Kidney epithelial cell (primary cell): Measurements from ENCODE around the gene ARHGAP8. TPM values are rescaled to one million over a fixed set of nuclear protein-coding genes. Genes with fewer than 3 reads are reported as not detected.
"Not testable (repeated sequence)": the region's sequence is repeated elsewhere in the genome, so short reads cannot be mapped to it uniquely, and the experiment has no call there.

Experiments used
- DNase-seq: peaks from one replicate; pipeline ENCODE4 v3.0.0-alpha.2; 2010; ENCODE audit warnings: low read depth
- H3K27me3 ChIP-seq: 2 replicates; pipeline ENCODE4 v1.6.0; 2011; ENCODE audit warnings: low read length; ENCODE audit not compliant: control insufficient read depth, insufficient read depth
- H3K36me3 ChIP-seq: 2 replicates; pipeline ENCODE4 v1.5.1; 2011; ENCODE audit warnings: low read length; ENCODE audit not compliant: control insufficient read depth, insufficient read depth
- H3K4me3 ChIP-seq: 2 replicates; pipeline ENCODE4 v1.5.1; 2011; ENCODE audit warnings: low read depth, mild to moderate bottlenecking, control low read depth, low read length
- total RNA-seq: library from RNA; depleted of rRNA; stranded (reverse); fragments of >200 nt; gene quantifications from 2 replicates; pipeline ENCODE4 v1.2.3, GENCODE V29; 2015
- TF ChIP-seq, protein P1 (sequence below): IDR thresholded peaks from 2 replicates; pipeline ENCODE4 v1.5.1; 2011; ENCODE audit warnings: mild to moderate bottlenecking, moderate library complexity, low read length, control low read depth, inconsistent platforms; ENCODE audit not compliant: insufficient read depth, poor library complexity, severe bottlenecking

The ARHGAP8 gene
- total RNA-seq, 1 donor from 2014 or later, result 22.9 TPM

GRCh38 chr22:44799077-44799945 lies 46.9 kb downstream of the ARHGAP8 start:
- no peak for DNase-seq

DNA sequence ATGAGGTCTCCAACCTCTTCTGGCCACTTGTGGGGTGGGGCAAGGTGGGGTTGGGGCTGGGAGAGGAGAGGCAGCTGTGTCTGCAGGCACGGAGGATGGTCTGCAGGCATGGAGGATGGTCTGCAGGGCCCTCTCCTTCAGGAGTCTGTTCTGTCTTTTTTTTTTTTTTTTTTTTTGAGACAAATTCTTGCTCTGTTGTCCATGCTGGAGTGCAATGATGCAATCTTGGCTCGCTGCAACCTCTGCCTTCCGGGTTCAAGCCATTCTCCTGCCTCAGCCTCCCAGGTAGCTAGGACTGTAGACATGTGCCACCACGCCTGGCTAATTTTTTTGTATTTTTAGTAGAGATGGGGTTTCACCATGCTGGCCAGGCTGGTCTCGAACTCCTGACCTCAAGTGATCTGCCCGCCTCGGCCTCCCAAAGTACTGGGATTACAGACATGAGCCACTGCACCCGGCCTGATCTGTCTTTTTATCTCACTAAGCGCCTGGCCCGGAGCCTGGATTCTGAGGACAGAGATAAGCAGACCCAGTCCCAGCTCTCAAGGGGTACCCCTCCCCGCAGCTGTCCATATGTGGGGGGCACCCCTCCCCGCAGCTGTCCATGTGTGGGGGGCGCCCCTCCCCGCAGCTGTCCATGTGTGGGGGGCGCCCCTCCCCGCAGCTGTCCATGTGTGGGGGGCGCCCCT lies 47.7 kb downstream of the ARHGAP8 start:
- DNase-seq, H3K36me3 ChIP-seq, H3K4me3 ChIP-seq, H3K27me3 ChIP-seq: not testable (repeated sequence)

More at GRCh38 chr22:44799077-44799945, 46.9 kb downstream of the ARHGAP8 start:
- Histone ChIP-seq H3K36me3 (peaks cover 1% of the 10 kb centered on the region), H3K27me3 (no peaks in the 10 kb centered on the region), H3K4me3 (no peak overlapping the region)
- TF ChIP-seq, protein P1, sequence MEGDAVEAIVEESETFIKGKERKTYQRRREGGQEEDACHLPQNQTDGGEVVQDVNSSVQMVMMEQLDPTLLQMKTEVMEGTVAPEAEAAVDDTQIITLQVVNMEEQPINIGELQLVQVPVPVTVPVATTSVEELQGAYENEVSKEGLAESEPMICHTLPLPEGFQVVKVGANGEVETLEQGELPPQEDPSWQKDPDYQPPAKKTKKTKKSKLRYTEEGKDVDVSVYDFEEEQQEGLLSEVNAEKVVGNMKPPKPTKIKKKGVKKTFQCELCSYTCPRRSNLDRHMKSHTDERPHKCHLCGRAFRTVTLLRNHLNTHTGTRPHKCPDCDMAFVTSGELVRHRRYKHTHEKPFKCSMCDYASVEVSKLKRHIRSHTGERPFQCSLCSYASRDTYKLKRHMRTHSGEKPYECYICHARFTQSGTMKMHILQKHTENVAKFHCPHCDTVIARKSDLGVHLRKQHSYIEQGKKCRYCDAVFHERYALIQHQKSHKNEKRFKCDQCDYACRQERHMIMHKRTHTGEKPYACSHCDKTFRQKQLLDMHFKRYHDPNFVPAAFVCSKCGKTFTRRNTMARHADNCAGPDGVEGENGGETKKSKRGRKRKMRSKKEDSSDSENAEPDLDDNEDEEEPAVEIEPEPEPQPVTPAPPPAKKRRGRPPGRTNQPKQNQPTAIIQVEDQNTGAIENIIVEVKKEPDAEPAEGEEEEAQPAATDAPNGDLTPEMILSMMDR, result no peak

DNA sequence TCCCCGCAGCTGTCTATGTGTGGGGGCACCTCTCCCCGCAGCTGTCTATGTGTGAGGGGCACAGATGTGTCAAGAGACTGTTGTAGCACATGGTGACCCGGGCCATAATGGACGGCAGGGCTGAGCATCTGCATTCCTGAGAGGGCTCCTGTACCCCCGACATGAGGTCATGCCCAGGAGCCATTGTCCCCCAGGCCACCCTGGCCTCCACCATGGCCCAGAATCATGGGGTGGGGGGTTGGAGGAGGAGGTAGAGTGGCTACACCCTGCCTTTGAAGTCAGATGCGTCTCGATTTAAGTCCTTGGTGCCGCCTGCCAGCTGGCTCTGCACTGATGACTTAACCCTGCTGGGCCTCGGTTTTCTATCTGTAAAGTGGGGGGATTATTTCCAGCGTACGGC lies 49.1 kb downstream of the ARHGAP8 start:
- no peak for DNase-seq
- Histone ChIP-seq H3K27me3 (no peaks in the 10 kb centered on the region), H3K4me3 (no peak overlapping the region), H3K36me3 (peaks cover 1% of the 10 kb centered on the region)
- TF ChIP-seq, protein P1, result no peak

DNA sequence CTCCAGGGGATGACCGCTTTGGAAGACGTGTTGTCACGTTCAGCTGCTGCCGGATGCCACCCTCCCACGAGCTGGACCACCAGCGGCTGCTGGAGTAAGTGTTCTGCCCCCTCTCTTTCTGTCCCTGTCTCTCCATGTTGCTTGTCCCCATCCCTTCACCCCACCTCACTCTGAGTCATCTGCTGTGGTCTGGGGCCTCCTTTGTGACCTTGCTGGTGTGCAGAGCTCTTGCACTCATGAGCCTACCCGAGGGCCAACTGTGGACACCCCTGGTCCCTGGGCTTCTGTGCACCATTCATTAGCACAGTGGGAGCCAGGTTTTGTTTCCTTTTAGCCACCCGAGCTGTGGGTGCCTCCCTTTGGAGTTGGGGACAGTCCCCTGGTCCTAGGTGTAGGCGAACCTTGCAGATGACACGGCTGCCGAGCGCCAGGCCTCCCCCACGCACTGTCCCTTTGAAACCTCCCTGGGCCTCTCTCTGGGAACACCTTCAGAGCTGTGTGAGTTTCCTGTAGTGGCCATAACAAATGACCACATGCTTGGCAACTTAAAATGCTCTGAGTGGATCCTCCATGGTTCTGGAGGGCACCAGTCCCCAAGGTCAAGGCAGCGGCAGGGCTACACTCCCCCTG lies 49.8 kb downstream of the ARHGAP8 start:
- no peak for DNase-seq
- H3K27me3 ChIP-seq, result no peaks in the 10 kb centered on the region
- peaks cover 1% of the 10 kb centered on the region for H3K36me3 ChIP-seq
- TF ChIP-seq, protein P1, result no peak
- no peak overlapping the region for H3K4me3 ChIP-seq

- TF ChIP-seq, protein P1, result no peak
- H3K27me3 ChIP-seq, result no peaks in the 10 kb centered on the region
- no peak overlapping the region for H3K4me3 ChIP-seq
- no peak for DNase-seq
- peaks cover 1% of the 10 kb centered on the region for H3K36me3 ChIP-seq
Observed at GRCh38 chr22:44802956-44803355, 50.6 kb downstream of the ARHGAP8 start.

GRCh38 chr22:44804327-44804726 lies 52.0 kb downstream of the ARHGAP8 start:
- DNase-seq, result no peak
- Histone ChIP-seq H3K36me3 (peaks cover 1% of the 10 kb centered on the region), H3K27me3 (no peaks in the 10 kb centered on the region), H3K4me3 (no peak overlapping the region)
- TF ChIP-seq, protein P1, result no peak
